ENCODE measurements around the gene DPF1.

Gene DPF1

GRCh38 chr19:38163419-38164290 is 60.4 kb downstream of the DPF1 start:
- DNase-seq (ENCODE audit: low read depth) = no peak

DNA sequence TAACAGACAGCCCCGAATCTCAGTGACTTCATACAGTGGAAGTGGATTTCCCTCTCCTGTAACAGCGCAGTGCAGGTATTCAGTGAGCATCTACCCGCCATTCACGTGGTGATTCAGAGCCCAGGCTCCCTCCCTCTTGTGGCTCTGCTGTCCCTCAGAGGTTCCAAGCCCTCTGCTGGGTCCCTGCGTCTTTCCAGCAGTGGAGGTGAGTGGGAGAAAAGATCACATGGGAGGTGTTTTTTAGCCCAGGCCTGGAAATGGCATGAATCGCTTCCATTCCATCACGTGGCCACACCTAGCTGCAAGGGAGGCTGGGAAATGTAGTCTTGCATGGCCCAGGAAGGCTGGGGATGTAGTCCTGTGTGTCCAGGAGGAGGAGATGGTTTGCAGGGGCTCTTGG is 61.4 kb downstream of the DPF1 start:
- DNase-seq (ENCODE audit: low read depth) = peak; percentile 26

DNA sequence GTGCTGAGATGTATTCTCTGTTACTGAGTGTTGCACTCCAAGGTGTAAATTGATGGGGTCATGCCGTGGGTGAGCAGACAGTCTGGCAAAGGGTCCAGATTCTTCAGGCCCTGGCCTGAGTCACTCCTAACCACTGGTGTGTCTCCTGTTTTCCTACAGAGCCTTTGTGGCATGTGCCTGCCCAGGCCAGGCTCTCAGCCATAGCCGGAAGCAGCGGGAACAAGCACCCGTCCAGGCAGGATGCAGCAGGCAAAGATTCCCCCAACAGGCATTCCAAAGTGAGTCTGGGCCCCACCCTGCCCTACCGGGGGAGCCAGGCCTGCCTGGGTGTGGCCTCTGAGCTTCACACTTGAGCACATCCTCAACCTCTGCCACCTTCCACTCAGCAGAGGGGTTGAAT is 61.9 kb downstream of the DPF1 start:
- no peak for DNase-seq (ENCODE audit: low read depth)

All from ELR (cell line).